UCSD-AML1 (cell line): ENCODE measurements around the gene C10orf143.
"Not testable (repeated sequence)": the region's sequence is repeated elsewhere in the genome, so short reads cannot be mapped to it uniquely, and the experiment has no call there.

Source experiments
- DNase-seq: peaks from one replicate; lab custom pipeline; 2025; ENCODE audit not compliant: unreplicated experiment; lab: John Stamatoyannopoulos, UW

The C10orf143 gene

DNA sequence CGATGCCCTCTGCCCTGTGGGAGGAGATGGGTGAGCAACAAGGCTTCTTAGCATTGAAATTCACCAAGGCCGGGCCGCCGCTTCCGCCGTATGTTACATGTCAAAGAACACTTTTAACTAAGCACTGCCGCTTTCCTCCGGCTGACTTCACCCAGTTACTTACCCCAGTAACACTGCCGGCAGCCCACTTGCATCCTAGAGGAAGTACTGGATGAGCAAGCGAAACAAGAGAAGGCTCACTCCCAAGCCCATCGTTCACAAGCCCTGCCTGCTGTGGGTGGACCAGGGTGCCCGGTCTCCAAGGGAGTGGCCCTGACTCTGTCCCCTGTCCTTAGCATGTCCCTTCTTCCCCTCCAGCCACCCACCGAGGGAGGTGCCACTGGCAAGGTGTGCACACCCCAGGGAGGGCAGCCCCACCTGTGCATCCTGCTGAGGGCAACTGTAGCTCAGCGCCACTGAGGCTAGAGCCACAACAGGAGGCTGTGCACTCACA lies 73.4 kb downstream of the C10orf143 start:
- no peak for DNase-seq

DNA sequence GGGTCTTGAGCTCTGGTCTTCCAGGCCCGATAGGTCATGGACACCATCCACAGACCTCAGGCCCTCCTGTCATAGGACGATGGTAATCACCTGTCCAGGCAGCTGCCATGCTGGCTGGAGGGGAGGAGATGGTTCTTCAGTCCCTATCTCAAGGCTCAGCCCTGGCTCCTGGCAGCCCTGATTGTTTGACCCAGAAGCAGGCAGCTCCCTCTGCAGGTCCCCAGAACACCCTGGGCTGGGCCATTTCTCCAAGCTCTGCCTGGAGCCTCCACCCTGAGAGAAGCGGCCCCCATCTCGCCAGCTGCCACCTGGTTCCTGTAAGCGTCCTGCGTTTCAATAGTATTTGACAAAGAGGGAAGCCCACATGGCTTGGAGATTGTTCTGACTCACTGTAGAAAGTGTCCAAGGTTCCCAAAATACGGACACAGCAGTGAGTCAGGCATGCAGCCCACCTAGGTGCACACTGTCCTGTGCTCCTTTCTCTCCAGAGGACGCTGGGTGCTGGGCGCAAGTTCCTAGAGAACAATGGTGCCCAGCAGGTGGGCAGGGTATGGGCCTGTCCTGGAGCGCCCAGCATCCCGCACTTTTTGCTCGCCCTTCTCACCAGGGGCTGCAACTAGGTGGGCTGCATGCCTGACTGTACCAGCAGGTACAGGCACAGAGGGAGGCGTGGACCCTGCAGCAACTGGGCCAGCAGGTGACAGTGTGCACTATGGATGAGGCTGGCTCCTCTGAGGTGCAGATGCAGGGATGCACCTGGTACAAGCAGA lies 74.1 kb downstream of the C10orf143 start:
- DNase-seq = no peak

DNA sequence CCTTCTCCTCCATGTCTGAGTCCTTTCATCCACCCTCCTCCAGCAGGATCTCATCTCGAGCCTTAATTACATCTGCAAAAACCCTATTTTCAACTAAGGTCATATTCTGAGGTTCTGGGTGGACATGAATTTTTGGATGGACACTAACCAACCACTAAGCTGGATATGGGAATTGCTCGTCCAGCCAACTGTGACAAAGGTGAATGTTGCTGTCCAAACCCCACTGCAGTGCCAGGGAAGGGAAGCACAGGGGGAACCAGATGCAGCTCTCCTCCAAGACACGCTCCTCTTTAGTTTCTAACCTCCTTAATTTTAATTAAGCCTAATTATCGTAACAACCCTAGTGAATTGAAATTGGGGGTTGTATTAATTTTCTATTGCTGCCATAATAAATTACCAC lies 81.4 kb downstream of the C10orf143 start:
- DNase-seq = no peak

DNA sequence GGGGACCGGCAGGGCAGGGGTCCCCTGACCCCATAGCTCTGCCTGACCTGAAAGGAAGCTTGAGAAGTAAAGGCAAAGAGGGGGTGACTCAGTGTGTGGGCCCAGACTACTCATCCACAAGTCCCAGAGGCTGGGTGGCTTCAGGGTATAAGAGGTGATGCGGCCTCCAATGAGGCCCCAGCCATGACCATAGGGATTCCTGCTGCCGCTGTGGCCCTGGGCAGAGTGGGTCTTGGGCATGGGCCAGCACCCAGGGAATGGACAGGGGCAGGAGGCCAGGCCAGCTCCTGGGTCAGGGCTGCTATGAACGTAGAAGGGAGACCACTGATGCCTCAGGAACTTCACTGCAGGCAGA lies 82.2 kb downstream of the C10orf143 start:
- DNase-seq = no peak

DNA sequence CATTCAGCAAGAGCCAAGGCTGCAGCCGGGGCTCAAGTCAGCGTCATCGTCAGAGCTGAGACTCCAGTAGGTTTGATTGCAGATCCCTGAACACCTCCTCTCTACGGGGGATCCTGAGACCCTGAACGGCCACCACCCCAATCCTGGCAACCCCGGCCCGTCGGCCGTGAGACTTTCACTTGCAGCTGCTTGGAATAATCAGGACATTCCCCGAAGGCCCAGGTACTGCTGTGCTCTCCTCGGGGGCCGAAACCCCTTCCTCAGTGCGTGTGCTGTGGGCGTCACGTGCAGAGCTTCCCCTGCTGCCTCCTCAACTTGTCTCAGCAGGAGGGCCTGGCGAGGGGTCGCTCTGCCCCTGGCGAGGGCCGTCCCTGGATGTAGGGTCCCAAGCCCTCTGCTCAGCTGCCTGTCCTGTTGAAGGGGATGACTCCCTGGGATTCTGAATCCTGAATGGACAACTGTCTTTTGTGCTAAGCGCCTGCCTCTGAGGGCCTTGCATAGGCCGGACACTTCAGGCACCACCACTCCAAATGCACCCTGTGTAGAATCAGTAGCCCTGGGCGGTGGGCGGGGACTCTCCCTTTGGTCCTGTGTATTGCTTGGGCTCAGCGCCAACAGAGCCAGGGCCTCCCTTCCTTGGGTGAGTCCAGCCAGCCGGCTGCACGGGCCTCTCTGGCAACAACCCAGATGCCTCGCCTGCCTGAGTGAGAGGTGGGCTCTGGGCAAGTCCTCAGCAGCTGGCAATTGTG lies 82.7 kb downstream of the C10orf143 start:
- DNase-seq = no peak

DNA sequence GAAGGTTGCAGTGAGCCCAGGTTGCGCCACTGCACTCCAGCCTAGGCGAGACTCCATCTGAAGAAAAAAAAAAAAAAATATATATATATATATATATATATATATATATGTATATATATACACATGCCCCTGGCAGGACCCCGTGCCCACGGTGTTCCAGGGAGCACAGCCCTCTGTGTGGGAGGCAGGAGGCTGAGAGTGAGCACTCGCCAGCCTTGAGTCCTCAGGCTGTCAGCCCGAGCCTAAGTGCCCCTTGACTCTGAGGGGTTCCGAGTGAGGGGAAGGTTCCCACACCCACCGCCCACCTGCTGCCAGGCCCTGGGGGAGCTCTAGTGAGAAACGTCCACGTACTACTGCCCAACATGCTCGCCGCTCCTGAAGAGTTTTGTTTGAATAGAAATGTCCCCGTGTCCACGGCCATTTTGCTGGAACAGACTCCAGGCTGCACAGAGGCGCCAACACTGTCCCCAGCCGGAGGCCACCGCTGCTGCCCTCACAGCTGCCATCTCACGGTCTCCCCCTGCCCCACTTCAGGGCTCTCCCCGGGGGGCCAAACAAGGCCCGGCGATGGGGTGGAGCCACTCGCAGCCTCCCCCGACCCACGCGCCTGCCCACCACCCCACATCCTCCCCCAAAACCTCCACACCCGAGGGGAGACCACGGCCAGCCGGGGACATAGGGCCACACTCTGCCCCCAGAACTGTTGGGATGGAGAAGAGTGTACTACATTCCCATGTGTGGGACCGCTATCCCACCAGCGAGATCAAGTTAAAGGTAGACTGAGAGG lies 83.8 kb downstream of the C10orf143 start:
- no peak for DNase-seq

DNA sequence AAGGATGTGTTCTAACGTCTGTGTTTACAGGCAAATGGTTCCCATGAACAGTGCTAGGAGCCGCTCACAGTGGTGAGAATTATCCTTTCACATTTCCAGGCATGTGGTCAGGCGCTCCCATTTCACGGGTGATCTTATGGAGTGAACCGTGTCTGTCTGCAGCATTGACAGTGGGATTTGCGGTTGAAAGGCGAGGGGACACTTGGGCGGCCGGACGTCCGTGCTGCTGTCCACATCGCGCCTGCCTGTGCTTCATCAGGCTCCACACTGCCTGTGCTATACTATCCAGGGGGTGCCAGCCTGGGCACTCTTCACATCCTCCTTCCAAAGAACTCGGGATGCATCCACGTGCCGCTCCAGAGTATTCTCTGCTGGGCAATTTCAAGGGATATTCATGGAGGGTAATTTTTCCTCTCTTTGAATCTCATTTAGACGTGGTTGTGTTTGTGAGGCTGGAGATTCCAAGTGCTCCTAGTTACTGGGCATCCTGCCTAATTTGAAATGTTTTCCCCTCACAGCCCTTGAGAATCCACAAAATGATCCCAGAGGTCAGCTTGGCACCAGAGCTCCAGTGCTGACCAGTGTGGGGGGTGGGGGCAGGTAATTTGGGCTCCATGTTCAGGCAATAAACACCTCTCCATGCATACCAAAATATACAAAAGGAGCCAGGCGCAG lies 84.7 kb downstream of the C10orf143 start:
- DNase-seq = no peak

DNA sequence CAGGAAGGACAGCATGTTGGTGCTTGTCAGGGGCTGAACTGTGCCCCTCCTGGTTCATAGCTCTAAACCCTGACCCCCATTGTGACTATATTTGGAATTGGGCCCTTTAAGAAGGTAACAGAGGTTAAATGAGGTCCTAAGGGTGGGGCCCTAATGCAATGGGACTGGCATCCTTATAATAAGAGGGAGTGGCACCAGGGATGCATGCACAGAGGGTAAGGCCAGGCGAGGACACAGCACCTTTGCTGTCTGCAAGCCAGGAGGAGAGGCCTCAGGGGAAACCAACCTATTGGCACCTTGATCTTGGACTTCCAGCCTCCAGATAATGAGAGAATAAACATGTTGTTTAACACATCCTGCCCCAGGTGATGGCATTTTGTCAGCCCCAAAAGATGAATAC lies 85.3 kb downstream of the C10orf143 start:
- no peak for DNase-seq

DNA sequence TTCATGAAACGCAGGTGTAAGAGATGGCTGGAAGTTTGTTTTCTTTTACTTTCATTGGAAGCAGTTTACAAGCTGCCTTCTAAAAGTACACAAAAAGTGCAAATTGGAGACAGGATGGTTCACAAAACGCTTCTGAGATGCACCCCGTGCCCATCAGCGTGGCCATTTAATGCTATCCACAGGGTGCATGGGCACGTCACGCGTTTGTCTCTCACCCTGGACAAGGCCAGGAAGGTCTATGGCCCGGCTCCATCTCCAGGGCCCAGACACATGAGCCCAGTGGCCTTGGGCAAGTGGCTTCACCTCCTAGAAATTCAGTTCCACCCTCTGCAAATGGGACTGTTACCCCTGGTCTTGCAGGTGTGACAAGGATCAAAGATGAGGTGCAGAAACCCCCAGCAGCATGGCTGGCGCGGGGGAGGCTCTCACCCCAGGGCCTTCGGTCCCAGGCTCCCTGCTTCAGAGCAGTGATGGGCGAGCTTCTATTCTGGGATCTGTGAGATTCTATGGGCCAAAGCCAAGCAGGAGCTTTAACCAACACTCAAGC lies 85.8 kb downstream of the C10orf143 start:
- DNase-seq = no peak

DNA sequence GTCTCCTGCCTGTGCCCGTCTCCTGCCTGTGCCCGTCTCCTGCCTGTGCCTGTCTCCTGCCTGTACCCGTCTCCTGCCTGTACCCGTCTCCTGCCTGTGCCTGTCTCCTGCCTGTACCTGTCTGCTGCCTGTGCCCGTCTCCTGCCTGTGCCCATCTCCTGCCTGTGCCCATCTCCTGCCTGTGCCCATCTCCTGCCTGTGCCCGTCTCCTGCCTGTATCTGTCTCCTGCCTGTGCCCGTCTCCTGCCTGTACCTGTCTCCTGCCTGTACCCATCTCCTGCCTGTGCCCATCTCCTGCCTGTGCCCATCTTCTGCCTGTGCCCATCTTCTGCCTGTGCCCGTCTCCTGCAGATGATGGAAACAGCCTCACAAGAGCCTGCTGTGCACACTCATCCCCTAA lies 86.3 kb downstream of the C10orf143 start:
- DNase-seq = not testable (repeated sequence)

DNA sequence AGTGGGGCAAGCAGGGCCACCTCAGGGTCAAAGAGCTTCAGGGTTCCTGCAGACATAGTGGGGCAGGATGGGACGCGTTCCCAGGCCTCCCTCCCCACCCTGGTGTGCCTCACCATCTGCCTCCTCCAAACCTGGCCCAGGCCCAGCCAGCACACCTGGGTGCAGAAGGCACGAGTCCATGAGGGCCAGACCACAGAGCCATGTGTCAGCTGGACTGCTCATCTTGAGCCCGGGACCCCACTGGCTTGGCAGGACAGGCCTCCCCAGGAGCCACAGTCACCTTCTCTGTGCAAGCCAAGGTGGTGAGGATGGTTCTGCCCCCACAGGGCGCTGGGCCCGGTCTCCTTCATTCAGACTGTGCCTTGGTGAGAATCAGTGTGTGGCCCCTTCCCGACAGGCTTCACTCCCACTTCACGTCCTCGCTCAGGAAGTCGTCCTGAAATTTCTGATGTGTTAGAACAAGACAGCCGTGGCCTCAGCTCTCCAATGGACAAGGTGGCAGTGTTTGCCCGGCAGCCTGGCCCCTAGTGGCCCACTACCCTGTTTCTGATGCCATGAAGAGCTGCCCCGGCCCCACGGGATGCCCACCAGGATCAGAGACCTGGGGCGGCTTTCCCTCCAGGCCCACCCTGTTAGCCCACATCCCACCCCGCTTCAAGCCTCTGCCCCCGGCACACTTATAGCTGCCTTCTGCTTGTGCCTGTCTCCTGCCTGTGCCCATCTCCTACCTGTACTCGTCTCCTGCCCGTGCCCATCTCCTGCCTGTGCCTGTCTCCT lies 87.0 kb downstream of the C10orf143 start:
- no peak for DNase-seq

DNA sequence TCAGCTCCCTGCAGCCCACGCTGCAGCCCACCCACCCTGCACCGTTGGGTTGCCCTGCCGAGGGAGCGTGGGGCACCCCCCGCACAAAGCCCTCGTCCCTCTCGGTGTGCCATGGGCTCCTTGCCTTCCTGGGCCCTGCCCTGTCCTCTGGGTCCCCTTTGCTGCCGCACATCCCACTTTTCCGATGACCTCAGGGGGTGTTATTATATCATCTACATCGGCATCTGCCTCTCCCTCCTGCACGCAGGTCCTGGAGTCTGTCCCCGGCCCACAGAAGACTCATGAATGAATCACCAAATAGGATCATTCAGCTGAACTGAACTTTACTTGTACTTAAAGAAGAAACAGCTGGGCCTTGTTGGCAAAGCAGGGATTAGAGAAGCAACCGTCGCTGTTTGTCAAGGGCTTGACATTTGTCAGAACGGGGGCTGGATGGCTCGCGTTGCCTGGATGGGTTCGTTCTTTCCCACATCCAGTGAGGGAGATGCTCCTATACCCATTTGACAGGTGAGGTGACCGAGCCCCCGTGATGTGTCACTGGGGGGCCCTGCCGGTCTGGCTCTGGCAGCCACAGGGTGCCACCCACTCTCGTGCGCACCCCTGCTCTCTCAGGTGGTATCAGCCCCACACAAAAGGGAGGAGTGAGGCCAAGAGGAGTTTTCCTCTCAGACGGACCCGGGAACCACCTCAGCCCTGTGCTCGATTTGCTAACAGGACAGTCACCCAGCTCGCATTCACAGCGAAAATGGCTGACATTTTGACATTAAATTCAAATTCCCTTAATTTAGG lies 87.9 kb downstream of the C10orf143 start:
- DNase-seq = no peak

DNA sequence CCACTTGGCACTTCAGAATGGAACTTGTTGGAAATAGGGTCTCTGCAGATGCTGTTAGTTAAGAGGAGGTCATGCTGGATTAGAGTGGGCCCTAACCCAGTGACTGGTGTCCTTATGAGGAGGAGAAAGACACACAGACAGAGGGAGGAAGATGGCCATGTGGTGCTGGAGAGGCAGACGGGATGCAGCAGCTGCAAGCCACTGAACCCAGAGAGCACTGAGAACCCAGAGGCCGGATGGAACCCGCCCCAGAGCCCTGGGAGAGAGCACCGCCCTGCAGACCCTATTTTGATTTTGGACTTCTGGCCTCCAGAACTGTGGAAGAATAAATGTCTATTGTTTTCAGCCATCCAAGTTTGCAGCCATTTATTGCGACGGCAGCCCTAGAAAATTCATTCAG lies 88.5 kb downstream of the C10orf143 start:
- DNase-seq = no peak

DNA sequence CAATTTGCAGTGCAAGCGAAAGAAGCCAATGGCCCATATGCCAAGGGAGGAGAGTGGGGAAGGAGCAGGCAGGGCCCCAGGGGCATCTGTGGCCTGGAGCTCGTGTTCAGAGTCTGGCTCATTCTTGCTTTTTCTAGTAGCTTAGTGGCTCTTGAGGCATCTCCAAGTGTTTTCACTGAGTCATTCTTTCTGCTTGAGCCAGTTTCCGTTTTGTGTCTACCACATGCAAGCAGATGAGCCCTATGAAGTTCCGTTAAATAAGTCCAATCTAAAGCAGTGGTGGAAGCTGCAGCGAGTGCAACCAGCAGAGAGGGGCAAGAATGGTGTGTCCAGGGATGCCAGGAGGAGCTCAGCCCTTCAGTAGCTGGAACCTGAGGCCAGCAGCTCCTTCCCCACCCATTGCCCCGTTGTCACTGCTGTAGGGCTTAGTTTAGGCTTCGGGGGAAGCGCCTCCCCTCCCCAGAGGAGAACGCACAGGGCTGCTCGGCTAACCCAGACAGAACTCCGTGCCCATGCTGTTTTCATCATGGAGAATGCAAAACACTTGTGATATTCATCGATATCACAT lies 89.2 kb downstream of the C10orf143 start:
- DNase-seq = no peak

DNA sequence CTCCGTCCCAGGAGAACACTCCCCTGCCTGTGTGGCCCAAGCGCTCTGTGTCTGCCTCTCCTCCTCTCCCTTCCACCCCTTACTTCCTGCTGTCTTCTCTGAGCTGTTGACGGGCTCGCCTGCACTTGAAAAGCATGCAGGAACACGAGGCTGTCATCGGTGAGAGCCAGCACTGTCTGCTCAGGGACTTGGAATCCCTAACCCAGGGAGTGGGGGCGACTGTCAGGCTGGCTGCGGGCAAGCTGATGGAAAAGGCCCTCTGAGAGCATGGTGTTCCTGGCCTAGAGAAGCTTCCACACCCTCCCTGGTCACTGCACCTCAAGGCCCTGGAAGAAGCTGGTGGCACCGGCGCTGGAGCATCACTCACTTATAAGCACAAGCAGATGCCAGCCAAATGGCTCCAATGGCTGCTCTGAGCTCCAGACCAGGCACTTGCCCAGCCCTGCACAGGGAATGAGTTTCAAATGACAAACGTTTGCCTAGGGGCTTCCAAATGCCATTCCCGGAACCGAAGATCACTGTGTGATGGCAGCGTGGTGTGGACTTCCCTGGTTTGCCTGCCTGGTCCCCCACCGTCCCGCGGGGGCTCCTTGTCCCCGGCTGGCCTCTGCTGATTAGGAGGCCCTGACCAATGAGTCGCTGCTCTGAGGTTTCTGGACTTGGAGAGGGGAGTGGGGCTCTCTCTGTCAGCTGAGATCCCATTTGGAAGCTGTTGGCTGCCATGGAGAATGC lies 89.8 kb downstream of the C10orf143 start:
- no peak for DNase-seq

DNA sequence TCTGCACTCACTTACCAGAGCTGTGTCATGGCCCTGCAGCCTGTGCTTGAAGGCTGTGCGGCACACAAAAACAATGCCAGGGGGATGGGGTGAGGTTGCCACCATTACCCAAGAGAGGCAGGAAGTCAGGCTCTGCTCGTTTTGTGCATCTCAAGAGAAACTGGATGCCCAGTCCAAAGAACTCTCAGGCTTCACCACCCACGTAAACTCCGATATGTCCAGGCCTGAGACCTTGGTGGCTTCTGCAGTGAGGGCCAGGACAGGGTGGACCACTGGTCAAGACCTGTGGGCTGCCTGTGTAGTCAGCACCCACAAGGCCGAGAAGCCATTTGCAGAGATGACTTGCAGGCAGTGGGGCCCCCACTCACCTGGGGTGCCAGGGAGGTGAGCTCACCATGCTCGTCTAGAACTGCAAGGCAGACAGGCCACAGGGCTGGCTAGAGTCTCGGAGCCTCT lies 91.9 kb downstream of the C10orf143 start:
- DNase-seq = no peak

DNA sequence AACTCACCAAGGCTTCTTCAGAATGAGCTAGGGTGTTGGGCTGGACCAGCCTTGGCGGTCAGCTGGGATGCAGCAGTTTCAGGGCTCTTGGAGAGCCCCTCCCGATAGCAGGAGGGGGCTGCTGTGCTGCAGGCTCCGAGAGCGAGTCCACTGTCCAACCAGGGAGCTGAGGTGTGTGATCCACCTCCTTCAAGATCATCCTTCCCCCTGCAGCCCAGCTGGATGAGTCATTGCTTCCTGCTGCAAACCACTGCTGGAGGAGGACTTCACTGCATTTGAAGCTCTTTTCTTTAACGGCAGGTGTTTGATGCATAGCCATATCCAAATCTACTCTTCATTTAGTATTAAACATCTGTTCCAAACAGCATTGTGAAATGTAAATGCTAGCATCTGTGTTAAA lies 92.4 kb downstream of the C10orf143 start:
- no peak for DNase-seq

DNA sequence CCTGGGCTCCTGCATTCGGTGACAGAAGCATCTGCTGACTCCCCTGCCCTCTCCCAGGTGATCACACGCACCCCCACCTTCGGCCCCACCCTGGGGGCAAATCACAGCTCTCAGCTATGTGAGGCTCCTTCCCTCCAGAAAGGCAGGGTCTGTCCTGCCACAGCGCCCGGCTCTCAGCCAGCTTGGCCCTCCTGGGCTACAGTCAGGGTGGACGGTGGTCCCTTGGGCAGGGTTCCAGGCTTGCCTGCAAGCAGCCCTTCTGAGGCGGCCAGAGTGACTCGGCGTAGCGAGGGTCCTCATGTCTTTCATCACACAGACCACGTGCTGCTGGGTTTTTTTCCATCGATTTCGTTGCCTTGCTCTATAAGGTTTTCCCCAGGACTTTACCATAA lies 93.0 kb downstream of the C10orf143 start:
- no peak for DNase-seq
